ENCODE data around the gene SUCO.
"Not testable (repeated sequence)": the region's sequence is repeated elsewhere in the genome, so short reads cannot be mapped to it uniquely, and the experiment has no call there.

SUCO gene

DNA sequence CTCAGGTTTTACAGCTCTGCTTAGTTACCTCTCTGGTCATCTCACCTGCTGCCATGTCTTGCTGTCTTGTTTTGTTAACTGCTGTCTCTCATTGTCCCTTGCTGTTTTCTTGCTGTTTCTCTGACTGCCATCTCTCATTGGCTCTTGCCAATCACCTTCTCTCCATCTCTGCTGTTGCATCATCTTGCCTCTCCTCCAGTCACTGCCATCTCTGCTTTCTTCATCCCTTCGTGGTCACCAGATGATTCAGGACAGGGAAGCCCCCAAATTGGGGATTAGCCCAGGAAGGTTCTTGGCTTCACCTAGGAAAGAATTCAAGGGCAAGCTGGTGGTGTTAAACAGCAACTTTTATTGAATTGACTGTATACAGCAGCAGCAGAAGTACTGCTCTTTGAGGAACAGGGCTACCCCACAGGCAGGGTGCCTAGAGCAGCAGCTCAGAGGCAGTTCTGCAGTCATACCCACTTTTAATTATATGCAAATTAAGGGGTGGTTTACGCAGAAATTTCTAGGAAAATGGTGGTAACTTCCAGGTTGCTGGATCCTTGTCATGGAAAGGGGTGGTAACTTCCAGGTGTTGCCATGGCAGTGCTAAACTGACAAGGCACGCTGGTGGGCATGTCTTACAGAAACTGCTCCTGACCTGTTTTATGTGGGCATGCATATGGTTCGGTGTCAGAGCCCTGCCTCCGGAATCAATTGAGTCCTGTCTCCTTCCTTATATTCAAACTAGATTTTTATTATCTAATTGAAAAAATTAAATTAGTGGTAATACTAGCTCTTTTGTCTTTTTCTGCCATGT, 33.4 kb downstream of the SUCO start:
- no peak for FAIRE-seq

DNA sequence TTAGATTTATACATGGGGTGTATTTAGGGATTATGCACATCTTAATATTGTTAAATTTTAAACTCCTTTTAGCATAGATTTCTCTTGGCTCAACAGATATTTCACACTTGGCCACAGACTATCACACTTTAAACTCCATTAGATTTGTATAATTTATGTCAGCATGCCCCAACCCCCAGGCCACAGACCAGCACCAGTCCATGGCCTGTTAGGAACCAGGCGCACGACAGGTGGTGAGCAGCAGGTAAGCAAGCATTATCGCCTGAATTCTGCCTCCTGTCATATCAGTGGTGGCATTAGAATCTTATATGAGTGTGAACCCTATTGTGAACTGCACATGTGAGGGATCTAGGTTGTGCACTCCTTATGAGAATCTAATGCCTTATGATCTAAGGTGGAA, 34.8 kb downstream of the SUCO start:
- FAIRE-seq = no peak

DNA sequence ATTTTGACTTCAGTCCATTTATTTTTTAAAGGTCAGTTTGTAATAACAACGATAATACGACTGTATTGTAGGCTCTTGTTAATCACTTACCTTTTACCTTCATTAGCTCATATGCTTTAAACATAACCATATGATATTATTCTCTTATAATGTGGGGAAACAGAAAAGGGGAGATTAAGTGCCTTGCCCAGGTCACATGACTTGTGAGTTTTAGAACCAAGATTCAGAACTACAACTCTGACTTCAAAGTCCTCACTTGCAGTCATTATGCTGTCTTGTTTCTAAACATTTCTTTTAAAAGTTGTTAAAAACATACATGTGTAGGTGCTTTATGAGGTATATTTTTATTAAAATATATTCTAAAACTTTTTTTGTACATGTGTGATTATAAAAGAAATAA, 41.1 kb downstream of the SUCO start:
- no peak for FAIRE-seq

DNA sequence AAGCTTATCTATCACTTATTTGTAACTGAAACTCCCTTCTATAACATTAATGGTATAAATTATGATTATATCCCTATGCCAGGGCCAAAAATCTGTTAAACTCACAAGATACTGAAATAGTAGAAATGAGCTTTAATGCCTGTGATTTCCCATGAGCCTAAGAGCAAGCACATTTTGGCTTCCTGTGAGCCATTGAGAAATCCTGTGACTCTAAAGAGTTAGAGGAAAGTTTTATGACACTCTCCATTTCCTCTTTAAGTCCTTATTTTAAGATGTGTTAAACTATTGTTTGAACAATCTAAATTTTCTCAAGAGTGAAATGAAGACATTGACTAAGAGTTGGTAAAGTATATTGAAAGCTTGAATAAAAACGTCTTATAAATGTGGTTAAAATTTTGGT, 45.6 kb downstream of the SUCO start:
- no peak for FAIRE-seq

DNA sequence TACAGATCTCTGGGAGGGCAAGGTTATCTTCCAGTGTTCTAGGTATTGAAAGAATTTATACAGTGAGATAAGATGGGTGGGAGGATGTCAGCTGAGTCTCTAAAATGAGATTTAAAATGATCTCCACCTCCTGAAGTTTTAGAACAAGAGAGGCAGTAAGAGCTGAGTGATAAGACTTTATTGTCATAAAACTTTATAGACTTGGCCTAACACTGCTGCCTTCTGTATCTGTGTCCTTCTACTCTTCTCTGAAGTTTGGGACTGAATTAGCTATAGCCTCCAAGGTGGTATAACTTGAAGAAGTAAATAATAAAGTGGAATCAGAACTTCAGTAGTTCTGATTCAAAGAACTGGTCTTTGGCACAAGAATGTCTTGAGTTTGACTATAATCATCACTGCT, 48.3 kb downstream of the SUCO start:
- FAIRE-seq = no peak

DNA sequence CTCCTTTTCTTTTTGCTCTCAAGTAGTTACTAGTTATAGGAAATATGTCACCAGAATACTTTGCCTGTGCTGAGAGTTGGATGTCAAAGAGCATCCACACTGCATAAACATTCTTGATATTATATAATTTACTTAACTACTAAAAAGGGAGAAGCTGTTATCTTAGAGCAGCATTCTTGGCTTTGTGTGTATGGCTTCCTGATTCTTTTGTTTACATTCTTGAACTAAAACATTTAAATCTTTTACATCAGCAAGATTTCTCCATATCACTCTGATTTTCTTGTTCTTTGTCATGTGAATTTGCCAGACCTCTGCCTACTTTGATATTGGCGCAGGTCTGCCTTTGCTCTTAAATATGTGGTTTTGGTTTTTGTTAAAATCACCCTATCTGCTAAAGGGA, 48.8 kb downstream of the SUCO start:
- FAIRE-seq = no peak

DNA sequence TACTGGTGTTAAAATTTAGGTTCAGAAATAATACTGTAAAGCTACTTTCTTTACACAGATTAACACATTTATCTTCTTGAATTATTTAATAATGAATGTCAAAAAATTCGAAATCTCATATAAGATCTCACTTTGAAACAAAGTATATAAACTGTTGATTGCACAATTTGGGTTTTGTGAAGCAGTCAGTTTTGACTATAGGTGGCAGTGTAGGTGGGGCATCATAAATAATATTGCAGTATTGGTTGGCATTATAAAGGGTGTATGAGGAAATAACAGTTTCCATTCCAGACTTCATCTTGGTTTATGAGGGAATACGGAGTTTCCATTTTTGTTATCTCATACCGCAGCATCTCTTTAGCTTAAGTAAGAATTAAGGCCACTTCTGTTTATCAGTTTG, 49.9 kb downstream of the SUCO start:
- FAIRE-seq = peak; percentile 92

DNA sequence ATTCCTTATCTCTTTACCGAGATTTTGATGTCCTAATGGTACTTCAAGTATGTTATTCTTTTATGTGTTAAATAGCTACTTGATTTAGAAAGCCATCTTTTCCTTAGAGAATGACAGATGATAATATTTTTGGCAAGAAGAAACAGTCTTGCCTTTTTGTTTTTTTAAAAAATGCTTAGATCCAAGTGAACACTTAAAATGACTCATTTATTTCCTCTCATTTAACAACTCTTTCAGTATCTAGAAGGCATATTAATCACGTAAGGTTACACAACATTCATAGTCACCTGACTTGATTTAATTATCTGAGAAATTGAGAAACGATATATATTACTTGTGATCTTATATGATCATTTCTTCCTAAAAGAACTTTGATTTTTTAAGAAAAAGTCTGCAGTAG, 52.4 kb downstream of the SUCO start:
- no peak for FAIRE-seq

DNA sequence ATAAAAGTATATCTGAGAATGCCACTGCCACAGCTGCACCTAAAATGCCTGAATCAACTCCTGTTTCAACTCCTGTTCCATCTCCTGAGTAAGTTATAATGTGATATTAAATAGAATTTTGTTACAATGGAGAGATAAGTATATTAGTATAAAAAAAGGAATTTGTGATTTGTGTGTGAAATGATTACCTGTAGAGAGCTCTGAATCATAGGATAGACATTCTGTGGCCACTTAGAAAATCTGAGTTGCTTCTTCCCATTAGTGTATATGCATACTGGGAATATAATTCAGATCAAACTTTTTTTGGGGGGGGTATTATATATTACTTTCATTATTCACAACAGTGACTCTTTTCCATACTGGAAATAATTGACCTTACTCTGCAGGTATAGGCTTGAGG, 52.9 kb downstream of the SUCO start:
- FAIRE-seq = no peak

DNA sequence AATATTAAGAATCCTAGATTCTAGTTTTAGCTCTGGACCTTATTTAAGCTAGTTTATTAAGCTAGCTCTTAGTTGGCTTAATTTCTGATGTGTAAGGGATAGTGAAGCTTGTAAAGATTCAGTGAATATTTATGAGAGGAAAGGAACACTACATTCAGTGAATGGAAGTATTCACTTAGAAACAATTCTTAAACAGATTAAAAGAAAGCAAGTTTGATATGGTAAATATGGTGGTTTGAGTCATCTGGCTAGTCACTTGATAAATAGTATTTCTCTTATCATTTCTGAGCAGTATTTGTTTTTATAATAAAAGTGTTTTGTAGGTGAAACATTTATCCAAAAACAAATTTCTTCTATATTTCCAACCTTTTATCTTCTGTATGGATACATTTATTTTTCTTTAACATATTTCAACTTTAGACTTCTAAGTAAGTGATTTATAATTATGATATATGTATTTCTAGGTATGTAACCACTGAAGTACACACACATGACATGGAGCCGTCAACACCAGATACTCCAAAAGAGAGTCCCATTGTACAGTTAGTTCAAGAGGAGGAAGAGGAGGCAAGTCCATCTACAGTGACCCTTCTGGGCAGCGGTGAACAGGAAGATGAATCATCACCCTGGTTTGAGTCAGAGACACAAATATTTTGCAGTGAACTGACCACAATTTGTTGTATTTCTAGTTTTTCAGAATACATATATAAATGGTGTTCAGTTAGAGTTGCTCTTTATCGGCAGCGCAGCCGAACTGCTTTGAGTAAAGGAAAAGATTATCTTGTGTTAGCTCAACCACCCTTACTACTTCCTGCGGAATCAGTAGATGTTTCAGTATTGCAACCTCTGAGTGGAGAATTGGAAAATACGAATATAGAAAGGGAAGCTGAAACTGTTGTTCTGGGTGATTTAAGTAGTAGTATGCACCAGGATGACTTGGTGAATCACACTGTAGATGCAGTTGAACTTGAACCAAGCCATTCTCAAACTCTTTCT, 55.6 kb downstream of the SUCO start:
- peak; percentile 69 for FAIRE-seq

DNA sequence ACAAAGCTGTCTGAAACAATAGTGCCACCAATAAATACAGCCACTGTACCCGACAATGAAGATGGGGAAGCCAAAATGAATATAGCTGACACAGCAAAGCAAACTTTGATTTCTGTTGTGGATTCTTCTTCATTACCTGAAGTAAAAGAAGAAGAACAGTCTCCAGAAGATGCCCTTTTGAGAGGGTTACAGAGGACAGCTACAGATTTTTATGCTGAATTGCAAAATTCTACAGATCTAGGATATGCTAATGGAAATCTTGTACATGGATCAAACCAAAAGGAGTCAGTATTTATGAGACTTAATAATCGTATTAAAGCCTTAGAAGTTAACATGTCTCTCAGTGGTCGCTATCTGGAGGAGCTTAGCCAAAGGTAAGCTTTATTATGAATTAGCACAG, 56.6 kb downstream of the SUCO start:
- no peak for FAIRE-seq

DNA sequence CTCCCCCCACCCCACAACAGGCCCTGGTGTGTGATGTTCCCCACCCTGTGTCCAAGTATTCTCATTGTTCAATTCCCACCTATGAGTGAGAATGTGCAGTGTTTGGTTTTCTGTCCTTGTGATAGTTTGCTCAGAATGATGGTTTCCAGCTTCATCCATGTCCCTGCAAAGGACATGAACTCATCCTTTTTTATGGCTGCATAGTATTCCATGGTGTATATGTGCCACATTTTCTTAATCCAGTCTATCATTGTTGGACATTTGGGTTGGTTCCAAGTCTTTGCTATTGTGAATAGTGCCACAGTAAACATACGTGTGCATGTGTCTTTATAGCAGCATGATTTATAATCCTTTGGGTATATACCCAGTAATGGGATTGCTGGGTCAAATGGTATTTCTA, 58.5 kb downstream of the SUCO start:
- FAIRE-seq = not testable (repeated sequence)

DNA sequence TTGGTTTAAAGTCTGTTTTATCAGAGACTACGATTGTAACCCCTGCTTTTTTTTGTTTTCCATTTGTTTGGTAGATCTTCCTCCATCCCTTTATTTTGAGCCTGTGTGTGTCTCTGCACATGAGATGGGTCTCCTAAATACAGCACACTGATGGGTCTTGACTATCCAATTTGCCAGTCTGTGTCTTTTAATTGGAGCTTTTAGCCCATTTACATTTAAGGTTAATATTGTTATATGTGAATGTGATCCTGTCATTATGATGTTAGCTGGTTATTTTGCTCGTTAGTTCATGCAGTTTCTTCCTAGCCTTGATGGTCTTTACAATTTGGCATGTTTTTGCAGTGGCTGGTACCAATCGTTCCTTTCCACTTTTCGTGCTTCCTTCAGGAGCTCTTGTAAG, 62.1 kb downstream of the SUCO start:
- FAIRE-seq = not testable (repeated sequence)

DNA sequence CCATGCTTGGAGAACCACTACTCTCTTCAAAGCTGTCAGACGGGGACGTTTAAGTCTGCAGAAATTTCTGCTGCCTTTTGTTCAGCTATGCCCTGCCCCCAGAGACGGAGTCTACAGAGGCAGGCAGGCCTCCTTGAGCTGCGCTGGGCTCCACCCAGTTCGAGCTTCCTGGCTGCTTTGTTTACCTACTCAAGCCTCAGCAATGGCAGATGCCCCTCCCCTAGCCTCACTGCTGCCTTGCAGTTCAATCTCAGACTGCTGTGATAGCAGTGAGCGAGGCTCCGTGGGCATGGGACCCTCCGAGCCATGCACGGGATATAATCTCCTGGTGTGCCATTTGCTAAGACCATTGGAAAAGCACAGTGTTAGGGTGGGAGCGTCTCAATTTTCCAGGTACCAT, 63.8 kb downstream of the SUCO start:
- not testable (repeated sequence) for FAIRE-seq

DNA sequence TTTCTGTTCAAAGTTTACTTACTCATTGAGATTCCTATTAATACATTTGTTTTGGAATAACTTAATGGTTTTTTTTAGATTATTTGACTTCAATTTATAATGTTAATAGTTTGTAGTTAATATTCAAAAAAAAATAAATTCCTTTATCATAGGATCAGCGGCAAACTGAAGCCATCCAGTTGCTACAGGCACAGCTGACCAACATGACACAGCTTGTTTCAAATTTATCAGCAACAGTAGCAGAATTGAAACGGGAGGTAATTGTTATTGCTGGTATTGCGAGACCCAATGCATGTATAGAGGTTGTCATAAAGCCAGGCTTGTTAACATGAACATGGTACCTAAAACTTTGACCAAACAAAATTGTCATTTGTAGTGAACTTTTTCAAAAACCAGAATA, 67.0 kb downstream of the SUCO start:
- peak; percentile 80 for FAIRE-seq

DNA sequence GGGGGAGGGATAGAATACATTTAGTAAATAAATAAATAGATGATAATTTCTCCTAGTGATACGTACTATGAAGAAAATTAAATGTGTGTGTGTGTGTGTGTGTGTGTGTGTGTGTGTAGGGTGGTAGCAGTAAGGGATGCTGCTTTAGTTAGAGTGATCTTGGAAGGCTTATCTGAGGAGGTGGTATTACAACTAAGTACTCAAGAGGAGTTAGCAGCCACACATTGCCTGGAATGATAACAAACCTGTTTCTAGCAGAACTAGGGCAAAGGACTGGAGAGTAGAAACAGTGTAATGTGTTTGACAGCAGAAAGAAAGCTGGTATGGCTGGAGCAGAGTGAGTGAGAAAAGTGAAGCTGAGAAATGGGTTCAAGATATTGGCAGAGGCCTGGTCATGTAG, 67.7 kb downstream of the SUCO start:
- FAIRE-seq = no peak

DNA sequence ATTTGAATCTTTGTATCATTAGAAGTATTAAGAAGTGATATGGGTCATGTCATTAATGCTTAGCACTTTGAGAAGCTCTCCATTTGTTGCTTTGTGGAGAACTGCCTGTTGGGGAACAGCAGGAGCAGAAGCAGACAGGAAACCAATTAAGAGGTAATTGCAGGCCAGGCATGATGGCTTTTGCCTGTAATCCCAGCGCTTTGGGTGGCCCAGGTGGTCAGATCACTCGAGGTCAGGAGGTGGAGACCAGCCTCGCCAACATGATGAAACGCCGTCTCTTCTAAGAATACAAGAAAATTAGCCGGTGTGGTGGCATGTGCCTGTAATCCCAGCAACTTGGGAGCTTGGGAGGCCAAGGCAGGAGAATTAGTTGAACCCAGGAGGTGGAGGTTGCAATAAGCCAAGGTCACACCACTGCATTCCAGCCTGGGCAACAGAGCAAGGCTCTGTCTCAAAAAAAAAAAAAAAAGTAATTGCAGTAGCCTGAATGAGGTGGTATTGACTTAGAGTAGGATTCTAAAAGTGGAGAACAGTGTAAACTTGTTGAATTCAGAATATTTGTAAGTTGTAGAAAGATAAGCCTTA, 68.2 kb downstream of the SUCO start:
- FAIRE-seq = no peak

DNA sequence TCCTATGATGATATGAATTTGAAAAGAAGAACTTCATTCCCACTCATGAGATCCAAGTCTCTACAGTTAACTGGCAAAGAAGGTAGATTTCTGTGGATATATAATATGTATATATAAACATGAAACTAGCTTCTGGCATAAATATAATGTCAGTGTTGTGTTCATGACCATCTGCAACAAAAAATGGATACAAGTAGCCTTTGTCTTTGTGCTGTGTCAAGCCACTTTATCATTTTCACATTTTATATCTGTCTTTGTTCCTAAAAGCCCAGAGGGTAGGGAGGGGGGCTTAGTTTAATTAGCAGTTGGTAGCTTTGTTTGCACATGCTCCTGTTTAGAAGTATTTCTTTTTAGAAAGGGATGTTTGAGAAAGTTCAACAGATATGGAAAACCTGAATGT, 69.8 kb downstream of the SUCO start:
- no peak for FAIRE-seq

DNA sequence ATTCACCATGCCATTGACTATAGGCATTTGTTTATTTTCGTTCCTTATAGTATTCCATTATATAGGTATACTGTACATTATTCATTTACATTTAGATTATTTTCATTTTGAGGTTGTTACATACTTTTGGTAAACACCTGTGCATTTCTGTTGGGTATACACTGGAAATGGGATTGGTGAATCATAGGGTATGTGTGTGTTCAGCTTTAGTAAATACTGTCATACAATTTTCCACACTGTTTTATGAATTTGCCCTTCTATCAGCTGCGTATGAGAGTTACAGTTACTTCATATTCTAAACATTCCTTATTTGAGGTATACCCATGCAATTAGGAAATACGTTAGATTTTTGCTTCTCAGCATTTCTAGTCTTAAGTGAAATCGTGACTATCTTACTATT, 70.9 kb downstream of the SUCO start:
- no peak for FAIRE-seq

DNA sequence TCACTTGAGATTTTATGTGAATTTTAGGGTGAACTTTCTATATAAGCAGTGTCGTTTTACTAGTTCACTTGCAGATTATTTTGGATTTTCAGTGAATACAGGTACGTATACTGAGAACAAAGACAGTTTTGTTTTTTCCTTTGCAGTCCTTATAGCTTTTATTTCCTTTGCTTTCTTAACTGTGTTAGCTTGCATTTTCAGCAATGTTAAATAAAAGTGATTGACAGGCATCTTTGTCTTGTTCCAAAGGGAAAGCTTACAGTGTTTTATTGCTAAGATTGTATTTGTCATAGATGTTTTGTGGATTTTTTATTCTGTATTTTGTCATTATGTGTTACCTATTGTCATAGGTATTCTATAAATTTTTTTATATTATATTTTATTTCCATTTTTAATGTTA, 72.7 kb downstream of the SUCO start:
- no peak for FAIRE-seq

DNA sequence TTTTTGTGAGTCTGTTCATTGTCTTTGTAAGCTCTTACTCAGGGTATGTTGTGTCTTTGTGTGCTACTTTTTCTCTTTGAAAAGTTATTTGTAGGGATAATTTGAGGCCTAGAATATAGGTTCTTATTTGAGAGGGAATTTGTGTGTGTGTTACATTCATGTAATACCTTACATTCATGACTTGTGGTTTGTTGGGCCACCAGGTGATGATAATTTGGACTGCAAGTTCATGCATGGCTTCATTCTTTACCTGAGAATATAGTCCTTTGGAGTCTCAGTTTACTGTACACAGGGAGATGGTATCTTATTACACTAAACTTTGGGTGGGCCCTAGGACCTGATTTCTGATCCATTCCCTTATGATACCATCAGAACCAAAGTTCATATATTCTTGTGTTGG, 74.2 kb downstream of the SUCO start:
- FAIRE-seq = no peak

DNA sequence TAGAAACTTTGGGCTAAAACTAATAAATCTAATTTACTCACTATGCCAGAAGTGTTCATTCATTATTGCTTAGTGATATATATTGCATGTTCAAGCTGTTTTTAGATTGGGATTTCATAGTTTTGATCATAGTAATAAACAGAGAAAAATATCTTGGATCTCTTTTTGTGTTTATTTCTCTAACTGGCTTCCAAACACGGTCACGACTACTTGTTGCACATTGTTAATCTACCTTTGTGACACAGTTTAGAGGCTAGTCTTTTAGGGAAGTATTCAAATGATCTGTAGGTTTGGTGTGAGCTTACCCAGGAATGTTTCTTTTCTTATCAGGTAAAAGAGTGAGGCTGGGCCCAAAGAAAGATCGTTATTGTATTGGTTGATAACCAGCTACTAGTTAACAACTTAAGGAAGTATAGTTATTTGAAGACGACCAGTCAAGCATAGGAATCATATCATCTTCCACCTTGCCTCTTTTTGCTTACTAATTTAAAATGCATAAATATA, 75.2 kb downstream of the SUCO start:
- FAIRE-seq = no peak

DNA sequence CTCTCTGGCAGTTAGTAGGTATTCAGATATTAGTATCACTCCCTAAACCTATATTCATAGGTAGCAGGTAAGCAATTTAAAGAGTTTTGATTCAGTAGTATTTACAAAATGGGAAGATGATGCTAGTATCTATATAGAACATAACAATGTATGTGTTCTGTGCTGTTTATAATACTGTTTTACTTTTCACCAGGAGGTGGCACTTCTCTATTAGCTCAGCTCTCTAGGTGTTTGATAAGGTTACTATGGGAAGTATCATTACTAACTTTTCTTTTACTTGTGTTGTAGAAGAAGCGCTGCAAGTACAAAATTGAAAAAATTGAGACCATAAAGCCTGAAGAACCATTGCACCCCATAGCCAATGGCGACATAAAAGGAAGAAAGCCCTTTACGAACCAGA, 76.6 kb downstream of the SUCO start:
- peak; percentile 91 for FAIRE-seq

DNA sequence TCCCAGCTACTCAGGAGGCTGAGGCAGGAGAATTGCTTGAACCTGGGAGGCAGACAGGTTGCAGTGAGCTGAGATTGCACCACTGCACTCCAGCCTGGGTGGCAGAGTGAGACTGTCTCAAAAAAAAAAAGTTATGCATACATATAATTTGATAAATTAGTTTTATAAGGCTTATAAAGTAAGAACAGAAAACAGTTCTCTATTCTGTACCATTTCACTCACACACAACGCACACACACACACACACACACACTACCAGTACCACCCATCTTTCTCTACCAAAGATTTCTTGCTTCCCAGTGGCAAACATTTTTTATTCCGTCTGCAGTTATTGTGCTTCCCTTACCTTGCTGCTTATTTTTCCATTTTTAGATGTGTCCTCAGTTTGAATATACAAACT, 79.5 kb downstream of the SUCO start:
- FAIRE-seq = no peak

All from TTC549 (cell line).